SK-N-SH (cell line): ENCODE measurements around the gene CFAP68. TPM values are rescaled to one million over a fixed set of nuclear protein-coding genes. Genes with fewer than 3 reads are reported as not detected.

Experiments used
- CTCF ChIA-PET: fragments of 300-600, 350-600 bp; formaldehyde crosslinking; extraction: SDS; loops from one replicate; lab custom pipeline; 2021; lab: Yijun Ruan, JAX
- POLR2A ChIA-PET: fragments of 350-600 bp; sonication (Branson Sonifier 250); formaldehyde crosslinking; extraction: SDS; loops from one replicate; lab custom pipeline; 2020; ENCODE audit warnings: antibody characterized with exemption, inconsistent platforms; lab: Yijun Ruan, JAX
- DNase-seq: peaks from one replicate; pipeline ENCODE4 v3.0.0; 2012
- H2AFZ ChIP-seq: fragments of 200-600 bp; sonication (generic); 2 replicates; pipeline ENCODE4 v1.8.1; 2016; ENCODE audit warnings: antibody characterized with exemption, mild to moderate bottlenecking, low read depth
- H3F3A ChIP-seq: fragments of 200-600 bp; sonication (generic); replicated peaks from 2 replicates; pipeline ENCODE3; 2016; ENCODE audit warnings: antibody characterized with exemption, mild to moderate bottlenecking; ENCODE audit not compliant: insufficient read depth
- H3K27ac ChIP-seq, 2 experiments: fragments of 200-500 bp in 1 of 2; fragments of 200-600 bp in 1 of 2; sonication (Bioruptor generic) in 1 of 2; sonication (generic), shearing (Covaris generic) in 1 of 2; 2 replicates each; pipeline versions ENCODE4 v1.5.1 to v1.6.1; 2014 to 2016; ENCODE audit warnings: low read depth in 2 of 2, inconsistent platforms in 1 of 2, low read length in 1 of 2, mild to moderate bottlenecking in 1 of 2, mixed read lengths in 1 of 2
- H3K27me3 ChIP-seq: fragments of 200-600 bp; sonication (generic), shearing (Covaris generic); 2 replicates; pipeline ENCODE4 v1.6.1; 2016; ENCODE audit warnings: mixed run types; ENCODE audit not compliant: insufficient read depth
- H3K36me3 ChIP-seq, 2 experiments: fragments of 200-500 bp in 1 of 2; fragments of 200-600 bp in 1 of 2; sonication (Bioruptor generic) in 1 of 2; sonication (generic) in 1 of 2; replicated peaks in 1 of 2; 2 replicates each; pipeline versions ENCODE3 to v1.5.1; 2014 to 2016; ENCODE audit warnings: low read length in 1 of 2, mild to moderate bottlenecking in 1 of 2; ENCODE audit not compliant: insufficient read depth in 2 of 2, control insufficient read depth in 1 of 2
- H3K4me1 ChIP-seq, 2 experiments: fragments of 200-500 bp in 1 of 2; fragments of 200-600 bp in 1 of 2; sonication (Bioruptor generic) in 1 of 2; sonication (generic), shearing (Covaris generic) in 1 of 2; 2 replicates each; pipeline versions ENCODE4 v1.5.1 to v1.6.1; 2014 to 2016; ENCODE audit warnings: low read depth in 1 of 2, low read length in 1 of 2, mixed run types in 1 of 2; ENCODE audit not compliant: insufficient read depth in 2 of 2, control insufficient read depth in 1 of 2
- H3K4me2 ChIP-seq: fragments of 200-600 bp; sonication (generic), shearing (Covaris generic); 2 replicates; pipeline ENCODE4 v1.6.1; 2017; ENCODE audit warnings: mixed run types
- H3K4me3 ChIP-seq, 2 experiments: fragments of 200-500 bp in 1 of 2; fragments of 200-600 bp in 1 of 2; sonication (Bioruptor generic) in 1 of 2; sonication (generic), shearing (Covaris generic) in 1 of 2; 2 replicates each; pipeline versions ENCODE4 v1.5.1 to v1.8.1; 2014 to 2016; ENCODE audit warnings: low read depth in 2 of 2, inconsistent platforms in 1 of 2, low read length in 1 of 2, mild to moderate bottlenecking in 1 of 2, mixed read lengths in 1 of 2, moderate library complexity in 1 of 2
- H3K79me2 ChIP-seq: fragments of 200-600 bp; sonication (generic); 2 replicates; pipeline ENCODE4 v1.8.1; 2017; ENCODE audit warnings: mild to moderate bottlenecking; ENCODE audit not compliant: insufficient read depth
- H3K9ac ChIP-seq: fragments of 200-600 bp; sonication (generic); 2 replicates; pipeline ENCODE4 v1.6.1; 2017; ENCODE audit warnings: mixed run types
- H3K9me2 ChIP-seq: fragments of 200-600 bp; sonication (generic); 2 replicates; pipeline ENCODE4 v1.6.1; 2017; ENCODE audit warnings: mixed run types
- H3K9me3 ChIP-seq: fragments of 200-600 bp; sonication (generic); 2 replicates; pipeline ENCODE4 v1.6.1; 2017; ENCODE audit warnings: mixed run types, mild to moderate bottlenecking, moderate library complexity
- H4K20me1 ChIP-seq: fragments of 200-600 bp; sonication (generic); 2 replicates; pipeline ENCODE4 v1.6.1; 2017; ENCODE audit warnings: mild to moderate bottlenecking, mixed run types; ENCODE audit not compliant: insufficient read depth
- CTCF ChIP-seq: fragments of 200-600 bp; sonication (generic); IDR thresholded peaks from 2 replicates; pipeline ENCODE4 v1.6.1; 2017; ENCODE audit warnings: antibody characterized with exemption, mild to moderate bottlenecking, moderate library complexity
- EZH2phosphoT487 ChIP-seq: fragments of 200-600 bp; sonication (generic); IDR thresholded peaks from 2 replicates; pipeline ENCODE4 v1.6.1; 2017; ENCODE audit warnings: low read depth, mixed run types, mild to moderate bottlenecking, antibody characterized with exemption, moderate library complexity, borderline replicate concordance
- GATA2 ChIP-seq: sonication (generic); formaldehyde crosslinking; IDR thresholded peaks from 2 replicates; pipeline ENCODE4 v1.5.0; 2020; ENCODE audit warnings: mild to moderate bottlenecking, missing genetic modification reagents
- RCOR1 ChIP-seq: fragments of 150-350 bp; IDR thresholded peaks from 2 replicates; pipeline ENCODE4 v1.6.1; 2017; ENCODE audit warnings: antibody characterized with exemption, low read length
- RFX5 ChIP-seq: IDR thresholded peaks from 2 replicates; pipeline ENCODE4 v1.6.1; 2012; ENCODE audit warnings: mild to moderate bottlenecking, improper control_type of control experiment, low read length
- RXRA ChIP-seq: IDR thresholded peaks from 2 replicates; pipeline ENCODE4 v1.4.0; 2012; ENCODE audit warnings: low read depth, mild to moderate bottlenecking, borderline replicate concordance
- SMC3 ChIP-seq: IDR thresholded peaks from 2 replicates; pipeline ENCODE4 v1.6.1; 2012; ENCODE audit warnings: low read depth, low read length, improper control_type of control experiment
- whole genome bisulfite sequencing: methylation state at CpG from one replicate; pipeline ENCODE4 v1.1.6; 2017; ENCODE audit warnings: low lambda C conversion rate; 5-methylcytosine and 5-hydroxymethylcytosine counted together
- polyA plus RNA-seq, 3 experiments: library from polyadenylated mRNA; depleted of rRNA; stranded (reverse); fragments of >200 nt; gene quantifications; 2 replicates each; pipeline ENCODE4 v1.2.3, GENCODE V29; 2012

CFAP68 gene
- polyA plus RNA-seq, 1 of the 3 experiments (the other 2 are of a cell fraction), result 61.2 TPM

- no peak overlapping the region for H2AFZ ChIP-seq
- CTCF ChIA-PET, result interaction anchor here (0.7 to 10.7 kb wide), 5 partner anchors 10 to 253 kb away, joined by 3 to 101 read pairs (median 6); no protein-coding TSS in a partner anchor
Measured at GRCh38 chr11:111836721-111837120, 42.6 kb upstream of the CFAP68 start.

GRCh38 chr11:111837366-111837891, 41.9 kb upstream of the CFAP68 start:
- H3K9me2 ChIP-seq, result no peaks in the 10 kb centered on the region
- 91% methylated on average over 5 of the region's 5 CpGs for WGBS
- H3K4me2 ChIP-seq, result no peak overlapping the region
- H3K4me1 ChIP-seq, result peaks cover 8 to 9% of the 10 kb centered on the region in 2 experiments; a peak in 3 of 4 replicates
- TF ChIP-seq SMC3 (no peak), RFX5 (no peak)
- no peak overlapping the region for H3K9ac ChIP-seq
- no peaks in the 10 kb centered on the region for H4K20me1 ChIP-seq
- H3K27ac ChIP-seq, result no peak overlapping the region
- no peak overlapping the region for H3K4me3 ChIP-seq
- ChIA-PET POLR2A (no interaction called here), CTCF (interaction anchor here (0.7 to 10.7 kb wide), 5 partner anchors 14 to 254 kb away, joined by 3 to 101 read pairs (median 3); no protein-coding TSS in a partner anchor)
- H3K36me3 ChIP-seq, result peaks cover 24 to 34% of the 10 kb centered on the region in 2 experiments
- no peaks in the 10 kb centered on the region for H3K9me3 ChIP-seq
- peaks cover 9% of the 10 kb centered on the region for H3F3A ChIP-seq
- no peak overlapping the region for H2AFZ ChIP-seq
- H3K79me2 ChIP-seq, result no peaks in the 10 kb centered on the region
- no peaks in the 10 kb centered on the region for H3K27me3 ChIP-seq
- no peak for DNase-seq

More at GRCh38 chr11:111836721-111837120, 42.6 kb upstream of the CFAP68 start:
- H3K36me3 ChIP-seq, result peaks cover 24 to 41% of the 10 kb centered on the region in 2 experiments
- H3K9me2 ChIP-seq, result no peaks in the 10 kb centered on the region
- DNase-seq, result no peak
- WGBS, result 94% methylated on average over 1 of the region's 1 CpG
- POLR2A ChIA-PET, result no interaction called here
- H3K9me3 ChIP-seq, result no peaks in the 10 kb centered on the region
- no peak overlapping the region for H3K9ac ChIP-seq
- H3K79me2 ChIP-seq, result no peaks in the 10 kb centered on the region
- no peaks in the 10 kb centered on the region for H4K20me1 ChIP-seq
- peaks cover 8 to 9% of the 10 kb centered on the region in 2 experiments; a peak in 3 of 4 replicates for H3K4me1 ChIP-seq
- H3F3A ChIP-seq, result peaks cover 9% of the 10 kb centered on the region
- no peaks in the 10 kb centered on the region for H3K27me3 ChIP-seq
- peak overlapping the region in 1 of 2 experiments; percentile 9; a peak in 1 of 4 replicates for H3K27ac ChIP-seq
- H3K4me3 ChIP-seq, result no peak overlapping the region
- H3K4me2 ChIP-seq, result no peak overlapping the region
- TF ChIP-seq CTCF (no peak), RXRA (no peak), RCOR1 (no peak), EZH2phosphoT487 (no peak)

GRCh38 chr11:111838054-111838453, 41.3 kb upstream of the CFAP68 start:
- 93% methylated on average over 5 of the region's 5 CpGs for WGBS
- no peak overlapping the region for H2AFZ ChIP-seq
- no peaks in the 10 kb centered on the region for H3K9me2 ChIP-seq
- H3K4me3 ChIP-seq, result no peak overlapping the region
- H3K9me3 ChIP-seq, result no peaks in the 10 kb centered on the region
- no peak overlapping the region for H3K27ac ChIP-seq
- H4K20me1 ChIP-seq, result no peaks in the 10 kb centered on the region
- ChIA-PET POLR2A (no interaction called here), CTCF (interaction anchor here (0.7 to 10.7 kb wide), 6 partner anchors 12 to 272 kb away, joined by 3 to 101 read pairs (median 4); no protein-coding TSS in a partner anchor)
- H3K4me1 ChIP-seq, result peaks cover 8 to 9% of the 10 kb centered on the region in 2 experiments; a peak in 3 of 4 replicates
- no peaks in the 10 kb centered on the region for H3K27me3 ChIP-seq
- no peak overlapping the region for H3K4me2 ChIP-seq
- TF ChIP-seq GATA2 (CRISPR knock-in tag), result no peak
- H3K36me3 ChIP-seq, result peaks cover 27 to 31% of the 10 kb centered on the region in 2 experiments
- H3K9ac ChIP-seq, result no peak overlapping the region
- DNase-seq, result no peak
- H3F3A ChIP-seq, result peaks cover 9% of the 10 kb centered on the region
- H3K79me2 ChIP-seq, result no peaks in the 10 kb centered on the region
